ENCODE measurements around the gene ARL17A. TPM values are rescaled to one million over a fixed set of nuclear protein-coding genes. Genes with fewer than 3 reads are reported as not detected.
"Not testable (repeated sequence)": the region's sequence is repeated elsewhere in the genome, so short reads cannot be mapped to it uniquely, and the experiment has no call there.

The ARL17A gene
- total RNA-seq, 1 experiment from 2014 or later: 47.7 TPM

DNA sequence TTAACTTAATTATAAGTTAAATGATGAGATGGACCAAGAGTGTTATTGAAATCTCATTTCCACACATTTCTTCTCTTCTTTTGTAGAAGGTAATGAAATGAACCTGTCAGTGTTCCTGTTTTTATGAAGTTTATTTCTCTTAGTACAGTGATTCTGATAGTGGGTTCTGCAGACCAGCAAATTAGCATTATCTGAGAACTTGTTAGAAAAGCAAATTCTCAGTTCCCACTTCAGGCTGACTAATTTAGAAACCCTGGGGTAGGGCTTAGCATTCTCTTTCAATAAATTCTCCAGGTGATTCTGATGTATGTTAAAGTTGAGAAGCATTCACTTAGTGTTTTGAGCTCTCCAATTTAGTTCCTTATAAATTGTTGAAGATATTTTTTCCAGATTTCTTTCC, 23.6 kb upstream of the ARL17A start:
- H3K4me1 Mint-ChIP-seq (ENCODE audit: low read depth, unreplicated experiment); DNase-seq; H3K36me3 Mint-ChIP-seq (ENCODE audit: insufficient read depth, unreplicated experiment); H3K9me3 Mint-ChIP-seq (ENCODE audit: low read depth, unreplicated experiment); H3K27ac Mint-ChIP-seq (ENCODE audit: unreplicated experiment); intact Hi-C loops (cut with micrococcal nuclease; ENCODE audit: unreplicated experiment); BruUV-seq (replicated peaks); H3K4me3 Mint-ChIP-seq (ENCODE audit: low read depth, unreplicated experiment); CTCF ChIA-PET; H3K27me3 Mint-ChIP-seq (ENCODE audit: unreplicated experiment): not testable (repeated sequence)

DNA sequence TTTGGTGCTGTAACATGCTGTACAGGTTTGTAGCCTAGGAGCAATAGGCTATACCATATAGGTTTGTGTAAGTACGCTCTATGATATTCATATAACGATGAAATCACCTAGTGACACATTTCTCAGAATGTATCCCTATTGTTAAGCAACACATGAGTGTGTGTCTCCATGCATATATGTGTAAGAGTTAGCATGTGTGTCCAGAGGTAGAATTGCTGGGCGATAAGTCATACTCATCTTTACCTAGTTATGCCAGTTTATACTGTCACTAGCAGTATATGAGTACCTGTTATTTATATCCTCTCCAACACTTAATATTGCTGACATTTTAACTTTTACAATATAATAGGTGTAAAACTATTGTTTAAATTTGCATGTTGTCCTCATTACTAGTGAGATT, 21.3 kb upstream of the ARL17A start:
- H3K4me3 Mint-ChIP-seq (ENCODE audit: low read depth, unreplicated experiment); H3K27me3 Mint-ChIP-seq (ENCODE audit: unreplicated experiment); DNase-seq; intact Hi-C loops (cut with micrococcal nuclease; ENCODE audit: unreplicated experiment); H3K27ac Mint-ChIP-seq (ENCODE audit: unreplicated experiment); H3K4me1 Mint-ChIP-seq (ENCODE audit: low read depth, unreplicated experiment); H3K36me3 Mint-ChIP-seq (ENCODE audit: insufficient read depth, unreplicated experiment); H3K9me3 Mint-ChIP-seq (ENCODE audit: low read depth, unreplicated experiment); CTCF ChIA-PET; BruUV-seq (replicated peaks): not testable (repeated sequence)

DNA sequence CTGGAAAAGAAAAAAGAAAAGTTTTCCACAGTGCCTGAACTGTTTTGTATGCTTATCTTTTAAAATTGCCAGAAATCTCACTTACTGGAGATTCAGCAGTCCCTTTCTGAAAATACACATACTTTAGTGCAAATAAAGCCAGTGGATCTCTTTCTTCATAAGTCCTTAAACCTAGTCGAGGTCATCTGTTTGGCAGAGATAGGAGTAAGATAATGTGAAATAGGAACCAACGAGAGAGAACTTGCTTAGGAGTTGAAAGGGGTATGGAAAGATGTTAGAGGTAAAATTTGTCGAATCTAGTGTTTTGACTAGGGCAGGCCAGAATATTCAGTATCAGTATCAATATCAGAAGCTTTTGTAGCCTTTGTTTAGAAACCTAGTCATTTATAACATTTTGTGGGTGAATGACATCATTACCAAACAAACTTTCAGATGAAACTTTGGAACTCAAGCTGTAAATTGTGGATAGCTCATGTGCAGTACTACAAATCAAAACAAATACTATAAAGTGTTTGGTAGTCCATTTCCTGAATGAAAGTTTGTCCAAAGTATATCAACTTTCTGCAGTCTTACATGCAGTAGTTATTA, 18.9 kb upstream of the ARL17A start:
- not testable (repeated sequence) for H3K27me3 Mint-ChIP-seq (ENCODE audit: unreplicated experiment)

DNA sequence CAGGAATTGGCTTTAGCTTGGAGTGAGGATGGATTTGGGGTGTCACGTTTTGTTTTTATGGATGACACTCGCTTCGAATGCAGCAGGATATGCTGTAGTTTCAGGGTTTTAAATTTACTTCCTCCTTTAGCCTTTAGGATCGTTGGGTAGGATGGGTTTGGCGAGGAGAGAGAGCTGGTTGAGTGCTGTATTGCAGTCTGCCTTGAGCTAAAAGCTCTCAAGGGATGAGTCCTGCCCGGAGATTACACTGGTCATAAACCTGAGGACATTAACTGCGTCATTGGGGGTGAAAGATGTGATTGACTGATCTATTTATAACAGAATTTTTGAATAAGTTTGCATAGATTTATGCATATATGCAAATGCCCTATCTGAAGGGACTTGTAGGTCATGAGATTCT, 11.8 kb upstream of the ARL17A start:
- H3K36me3 Mint-ChIP-seq (ENCODE audit: insufficient read depth, unreplicated experiment); H3K4me3 Mint-ChIP-seq (ENCODE audit: low read depth, unreplicated experiment); H3K27ac Mint-ChIP-seq (ENCODE audit: unreplicated experiment); H3K4me1 Mint-ChIP-seq (ENCODE audit: low read depth, unreplicated experiment); H3K9me3 Mint-ChIP-seq (ENCODE audit: low read depth, unreplicated experiment); intact Hi-C loops (cut with micrococcal nuclease; ENCODE audit: unreplicated experiment); CTCF ChIA-PET; DNase-seq; BruUV-seq (replicated peaks); H3K27me3 Mint-ChIP-seq (ENCODE audit: unreplicated experiment): not testable (repeated sequence)

More for the DNA sequence above, 18.9 kb upstream of the ARL17A start:
- H3K9me3 Mint-ChIP-seq (ENCODE audit: low read depth, unreplicated experiment); H3K4me3 Mint-ChIP-seq (ENCODE audit: low read depth, unreplicated experiment); H3K36me3 Mint-ChIP-seq (ENCODE audit: insufficient read depth, unreplicated experiment); intact Hi-C loops (cut with micrococcal nuclease; ENCODE audit: unreplicated experiment); CTCF ChIA-PET; DNase-seq; H3K4me1 Mint-ChIP-seq (ENCODE audit: low read depth, unreplicated experiment); H3K27ac Mint-ChIP-seq (ENCODE audit: unreplicated experiment); BruUV-seq (replicated peaks): not testable (repeated sequence)

DNA sequence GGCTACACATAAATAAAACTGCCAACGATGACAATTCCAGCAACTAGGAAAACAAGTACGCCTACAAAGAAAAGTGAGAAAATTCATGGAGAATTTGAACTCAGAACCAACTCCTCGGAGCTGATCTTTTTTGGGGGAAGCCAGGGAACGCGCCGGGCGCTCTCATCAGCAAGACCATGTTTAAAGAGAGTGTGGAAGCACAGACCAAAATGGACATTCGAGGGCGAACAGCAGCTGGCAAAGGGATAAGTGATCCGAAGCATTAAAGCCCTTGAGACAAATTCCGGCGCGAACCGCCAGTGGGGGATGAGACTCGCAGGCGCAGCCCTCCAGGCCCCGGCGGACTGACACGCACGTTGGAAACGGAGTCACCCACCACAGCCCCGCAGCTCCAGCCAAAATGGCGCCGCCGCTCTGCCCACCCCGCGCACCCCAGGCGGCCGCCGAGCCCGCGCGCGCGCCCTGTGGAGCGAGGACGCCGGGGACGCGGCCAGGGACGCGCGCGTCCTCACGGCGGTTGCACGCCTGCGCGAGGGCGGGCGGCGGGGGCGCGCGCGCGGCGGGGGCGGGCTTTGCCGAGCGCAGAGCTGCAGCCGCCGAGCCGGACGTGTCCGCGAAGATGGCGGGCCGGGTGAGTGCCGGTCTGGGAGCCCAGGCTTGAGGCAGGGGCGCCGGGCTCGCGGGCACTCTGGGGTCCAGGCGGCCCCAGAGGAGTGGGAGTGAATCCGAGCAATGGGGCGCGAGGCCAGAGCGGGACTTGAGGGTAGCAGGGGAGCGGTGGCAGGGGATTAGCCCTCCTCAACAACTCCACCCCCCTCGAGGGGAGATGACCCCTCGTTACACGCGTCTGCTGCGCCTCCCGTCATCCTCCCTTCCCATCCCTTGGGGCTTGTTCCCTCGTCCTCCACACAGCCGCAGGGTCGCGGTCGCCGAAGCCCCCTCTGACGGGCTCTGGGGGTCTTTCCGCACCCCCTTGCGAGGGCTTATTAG, 11.0 kb upstream of the ARL17A start, which contains the start of gene NSF:
Gene NSF, plus strand, starts transcription at position 513 of the 990 bp plus-strand sequence. Its CDS starts 107 bp downstream, at position 620.
- H3K4me3 Mint-ChIP-seq (ENCODE audit: low read depth, unreplicated experiment); H3K9me3 Mint-ChIP-seq (ENCODE audit: low read depth, unreplicated experiment): not testable (repeated sequence)
- BruUV-seq (replicated peaks): TSS peak; percentile 89

DNA sequence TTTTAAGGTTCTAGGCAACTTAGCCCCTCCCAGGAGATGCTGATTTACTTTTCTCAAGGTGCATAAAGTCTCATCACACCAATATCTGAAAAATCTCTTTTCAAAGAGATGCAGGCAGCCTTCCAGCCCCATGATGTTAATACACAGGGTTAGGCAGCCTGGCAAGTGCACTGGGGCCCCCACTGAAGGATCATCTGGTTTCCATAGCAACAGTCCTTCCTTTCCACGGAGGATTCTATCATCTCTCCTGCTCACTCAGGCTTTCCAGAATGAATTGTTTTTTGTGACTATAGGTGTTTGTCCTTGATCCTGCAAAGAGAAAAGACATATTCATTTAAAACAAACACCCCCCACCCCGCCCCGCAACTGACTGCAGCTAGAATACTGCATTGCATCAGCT, 6.0 kb upstream of the ARL17A start:
- H3K27ac Mint-ChIP-seq (ENCODE audit: unreplicated experiment); BruUV-seq (replicated peaks); CTCF ChIA-PET; H3K27me3 Mint-ChIP-seq (ENCODE audit: unreplicated experiment); H3K36me3 Mint-ChIP-seq (ENCODE audit: insufficient read depth, unreplicated experiment); H3K4me1 Mint-ChIP-seq (ENCODE audit: low read depth, unreplicated experiment); DNase-seq; H3K4me3 Mint-ChIP-seq (ENCODE audit: low read depth, unreplicated experiment); H3K9me3 Mint-ChIP-seq (ENCODE audit: low read depth, unreplicated experiment); intact Hi-C loops (cut with micrococcal nuclease; ENCODE audit: unreplicated experiment): not testable (repeated sequence)

More for the DNA sequence above, 11.0 kb upstream of the ARL17A start, which contains the start of gene NSF:
- DNase-seq; CTCF ChIA-PET; H3K27ac Mint-ChIP-seq (ENCODE audit: unreplicated experiment); H3K27me3 Mint-ChIP-seq (ENCODE audit: unreplicated experiment); intact Hi-C loops (cut with micrococcal nuclease; ENCODE audit: unreplicated experiment); H3K36me3 Mint-ChIP-seq (ENCODE audit: insufficient read depth, unreplicated experiment); H3K4me1 Mint-ChIP-seq (ENCODE audit: low read depth, unreplicated experiment): not testable (repeated sequence)

DNA sequence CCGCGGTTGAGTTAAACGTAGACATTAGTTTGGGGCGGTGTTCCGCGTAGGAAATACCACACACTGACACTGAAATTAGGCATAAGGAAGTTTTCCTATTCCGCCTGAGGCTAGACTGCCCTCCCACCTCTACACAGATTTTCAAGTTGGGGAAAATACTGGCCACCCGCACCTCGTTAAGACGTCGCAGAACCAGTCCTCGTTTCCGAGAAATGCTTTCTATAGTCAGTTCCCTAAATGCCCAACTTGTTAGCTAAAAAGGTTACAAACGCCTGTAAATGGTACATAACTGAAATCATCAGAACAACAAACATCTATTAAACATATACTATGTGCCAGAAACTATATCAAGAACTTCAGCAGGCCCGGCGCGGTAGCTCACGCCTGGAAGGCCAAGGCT, 591 bp upstream of the ARL17A start:
- intact Hi-C loops (cut with micrococcal nuclease; ENCODE audit: unreplicated experiment); H3K27ac Mint-ChIP-seq (ENCODE audit: unreplicated experiment); H3K4me1 Mint-ChIP-seq (ENCODE audit: low read depth, unreplicated experiment); H3K36me3 Mint-ChIP-seq (ENCODE audit: insufficient read depth, unreplicated experiment); H3K4me3 Mint-ChIP-seq (ENCODE audit: low read depth, unreplicated experiment); H3K9me3 Mint-ChIP-seq (ENCODE audit: low read depth, unreplicated experiment); BruUV-seq (replicated peaks); CTCF ChIA-PET; DNase-seq; H3K27me3 Mint-ChIP-seq (ENCODE audit: unreplicated experiment): not testable (repeated sequence)

DNA sequence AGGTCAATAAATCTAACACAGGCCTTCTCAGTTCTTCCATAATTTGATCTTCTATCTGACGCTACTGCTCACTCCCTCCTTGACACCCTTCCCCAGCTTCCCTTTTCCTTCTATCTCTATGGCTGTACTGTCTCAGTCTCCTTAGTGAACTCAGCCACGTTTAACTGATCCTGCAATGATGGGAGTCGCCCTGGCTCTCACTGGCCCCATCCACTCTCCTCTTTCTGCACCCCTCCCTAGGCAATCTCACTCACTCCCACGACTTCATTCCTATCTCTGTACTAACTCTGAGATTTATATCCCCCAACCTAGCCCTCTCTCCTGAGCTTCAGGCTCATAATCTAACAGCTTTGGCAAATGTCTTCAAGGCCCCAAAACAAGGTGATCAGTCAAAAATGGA, 7.7 kb downstream of the ARL17A start:
- H3K9me3 Mint-ChIP-seq (ENCODE audit: low read depth, unreplicated experiment); H3K27me3 Mint-ChIP-seq (ENCODE audit: unreplicated experiment); H3K27ac Mint-ChIP-seq (ENCODE audit: unreplicated experiment); intact Hi-C loops (cut with micrococcal nuclease; ENCODE audit: unreplicated experiment); H3K36me3 Mint-ChIP-seq (ENCODE audit: insufficient read depth, unreplicated experiment); H3K4me3 Mint-ChIP-seq (ENCODE audit: low read depth, unreplicated experiment); BruUV-seq (replicated peaks); H3K4me1 Mint-ChIP-seq (ENCODE audit: low read depth, unreplicated experiment); CTCF ChIA-PET; DNase-seq: not testable (repeated sequence)

DNA sequence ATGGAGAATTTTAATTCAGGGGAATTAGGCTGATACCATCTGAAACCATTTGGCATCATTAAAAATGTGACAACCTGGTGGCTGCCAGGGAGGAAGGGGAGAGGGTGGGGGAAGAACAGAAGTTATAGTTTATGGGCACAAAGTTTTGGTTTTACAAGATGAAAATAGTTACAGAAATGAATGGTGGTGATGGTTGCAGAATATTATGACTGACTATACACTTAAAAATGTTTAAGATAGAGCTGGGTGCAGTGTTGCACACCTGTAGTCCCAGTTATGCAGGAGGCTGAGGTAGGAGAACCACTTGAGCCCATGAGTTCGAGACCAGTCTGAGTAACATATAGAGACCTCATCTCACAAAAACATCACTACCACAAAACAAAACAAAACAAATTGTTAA, 12.5 kb downstream of the ARL17A start:
- DNase-seq; H3K4me1 Mint-ChIP-seq (ENCODE audit: low read depth, unreplicated experiment); intact Hi-C loops (cut with micrococcal nuclease; ENCODE audit: unreplicated experiment); H3K4me3 Mint-ChIP-seq (ENCODE audit: low read depth, unreplicated experiment); H3K36me3 Mint-ChIP-seq (ENCODE audit: insufficient read depth, unreplicated experiment); H3K27ac Mint-ChIP-seq (ENCODE audit: unreplicated experiment); H3K9me3 Mint-ChIP-seq (ENCODE audit: low read depth, unreplicated experiment); CTCF ChIA-PET; H3K27me3 Mint-ChIP-seq (ENCODE audit: unreplicated experiment); BruUV-seq (replicated peaks): not testable (repeated sequence)

DNA sequence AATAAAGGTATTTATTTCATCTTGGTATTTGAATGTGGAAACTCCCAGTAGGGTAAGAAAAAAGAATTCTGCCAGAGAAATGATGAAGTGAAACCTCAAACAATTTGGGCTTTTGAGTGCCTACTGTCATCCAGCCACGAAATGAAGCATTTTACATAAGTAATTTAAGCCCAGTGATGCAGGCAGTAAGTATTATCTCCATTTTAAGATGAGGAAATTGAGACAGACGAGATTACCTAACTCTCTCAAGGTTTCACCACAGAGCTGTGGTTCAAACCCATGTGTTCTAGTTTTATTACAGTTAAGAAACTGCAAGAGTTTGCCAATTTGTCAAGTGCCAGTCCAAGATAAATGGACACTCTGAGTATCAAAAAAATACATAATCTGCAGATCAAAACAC, 13.2 kb downstream of the ARL17A start:
- H3K27me3 Mint-ChIP-seq (ENCODE audit: unreplicated experiment); intact Hi-C loops (cut with micrococcal nuclease; ENCODE audit: unreplicated experiment); H3K27ac Mint-ChIP-seq (ENCODE audit: unreplicated experiment); BruUV-seq (replicated peaks); DNase-seq; CTCF ChIA-PET; H3K36me3 Mint-ChIP-seq (ENCODE audit: insufficient read depth, unreplicated experiment); H3K4me1 Mint-ChIP-seq (ENCODE audit: low read depth, unreplicated experiment); H3K9me3 Mint-ChIP-seq (ENCODE audit: low read depth, unreplicated experiment); H3K4me3 Mint-ChIP-seq (ENCODE audit: low read depth, unreplicated experiment): not testable (repeated sequence)
